Measurements from ENCODE around the gene CDH22. TPM values are rescaled to one million over a fixed set of nuclear protein-coding genes. Genes with fewer than 3 reads are reported as not detected.

Gene CDH22
- polyA plus RNA-seq, 1 donor: 0.37 TPM

- Histone ChIP-seq H3K4me1 (ENCODE audit: control insufficient read depth, insufficient read depth, low read length) (no peaks in the 10 kb centered on the region), H3K9me3 (ENCODE audit: control insufficient read depth, low read depth, low read length) (peaks cover 4% of the 10 kb centered on the region), H3K27me3 (ENCODE audit: control insufficient read depth, insufficient read depth, low read length) (peaks cover 89% of the 10 kb centered on the region), H3K4me3 (ENCODE audit: low read length) (no peak overlapping the region), H3K27ac (ENCODE audit: low read length) (no peak overlapping the region), H3K36me3 (ENCODE audit: control insufficient read depth, insufficient read depth, low read length) (no peaks in the 10 kb centered on the region)
- 24% methylated on average over 4 of the region's 10 CpGs for WGBS (ENCODE audit: insufficient coverage, low lambda C conversion rate)
- no peak for DNase-seq
Observed at GRCh38 chr20:46306743-46307138, 1.6 kb downstream of the CDH22 start.

DNA sequence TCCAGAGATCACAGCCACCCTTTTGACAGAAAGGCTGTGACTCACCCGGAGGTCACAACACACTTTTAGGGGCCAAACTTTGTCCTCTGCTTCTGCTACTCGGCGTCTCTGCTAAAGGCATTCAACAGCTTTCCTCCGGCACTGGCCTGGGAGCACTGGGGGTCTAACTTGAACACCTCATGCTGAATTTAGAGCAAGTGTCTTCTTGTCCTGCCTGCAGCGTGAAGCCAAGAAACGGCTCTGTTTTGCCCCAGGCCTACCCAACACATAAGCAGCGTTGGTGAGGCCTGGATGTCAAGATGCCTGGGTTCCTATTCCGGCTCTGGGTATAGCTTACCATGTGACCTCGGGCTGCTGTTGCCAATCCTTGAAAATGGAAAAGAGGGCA is 2.3 kb downstream of the CDH22 start:
- no peak overlapping the region for H3K4me3 ChIP-seq (ENCODE audit: low read length)
- H3K36me3 ChIP-seq (ENCODE audit: control insufficient read depth, insufficient read depth, low read length): no peaks in the 10 kb centered on the region
- H3K4me1 ChIP-seq (ENCODE audit: control insufficient read depth, insufficient read depth, low read length): no peaks in the 10 kb centered on the region
- H3K27me3 ChIP-seq (ENCODE audit: control insufficient read depth, insufficient read depth, low read length): peaks cover 81% of the 10 kb centered on the region
- H3K9me3 ChIP-seq (ENCODE audit: control insufficient read depth, low read depth, low read length): peaks cover 4% of the 10 kb centered on the region
- no peak overlapping the region for H3K27ac ChIP-seq (ENCODE audit: low read length)
- no CpG with 5 or more reads among the region's 9 CpGs for WGBS (ENCODE audit: insufficient coverage, low lambda C conversion rate)
- DNase-seq: no peak

DNA sequence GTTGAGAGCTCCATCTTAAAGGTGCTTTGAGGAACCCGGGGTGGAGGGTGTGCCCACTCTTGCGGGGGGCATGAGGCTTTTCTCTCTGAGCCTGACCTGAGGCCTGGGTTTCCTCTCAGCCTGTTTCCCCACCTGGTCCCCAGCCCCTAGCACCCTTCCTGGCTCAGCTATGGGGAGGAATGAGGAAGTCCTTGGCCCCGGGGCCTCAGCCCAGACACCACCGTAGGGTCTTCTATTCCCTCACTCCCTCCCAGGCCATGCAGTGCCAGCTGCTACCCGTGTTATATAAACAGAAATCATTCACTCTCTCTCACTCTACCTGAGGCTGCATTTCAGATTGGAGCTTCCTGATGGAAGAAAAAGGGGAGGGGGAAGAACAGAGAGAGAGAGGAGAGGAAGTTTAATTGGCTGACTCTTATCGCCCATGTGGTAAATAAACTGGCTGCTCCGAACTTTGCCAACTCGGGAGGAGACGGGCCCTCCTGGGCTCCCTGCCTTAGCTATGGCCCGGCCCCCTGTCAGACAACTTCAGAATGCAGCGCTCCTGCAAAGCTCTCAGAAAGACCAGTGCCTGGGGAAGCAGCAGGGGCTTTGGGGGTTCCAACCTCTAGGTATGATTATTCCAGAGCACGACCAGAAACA is 2.8 kb downstream of the CDH22 start:
- H3K36me3 ChIP-seq (ENCODE audit: control insufficient read depth, insufficient read depth, low read length): no peaks in the 10 kb centered on the region
- H3K27me3 ChIP-seq (ENCODE audit: control insufficient read depth, insufficient read depth, low read length): peaks cover 76% of the 10 kb centered on the region
- H3K4me3 ChIP-seq (ENCODE audit: low read length): no peak overlapping the region
- no peak overlapping the region for H3K27ac ChIP-seq (ENCODE audit: low read length)
- no peaks in the 10 kb centered on the region for H3K4me1 ChIP-seq (ENCODE audit: control insufficient read depth, insufficient read depth, low read length)
- DNase-seq: no peak
- H3K9me3 ChIP-seq (ENCODE audit: control insufficient read depth, low read depth, low read length): peaks cover 4% of the 10 kb centered on the region
- no CpG with 5 or more reads among the region's 12 CpGs for WGBS (ENCODE audit: insufficient coverage, low lambda C conversion rate)

- Histone ChIP-seq H3K36me3 (ENCODE audit: control insufficient read depth, insufficient read depth, low read length) (no peaks in the 10 kb centered on the region), H3K27ac (ENCODE audit: low read length) (no peak overlapping the region), H3K9me3 (ENCODE audit: control insufficient read depth, low read depth, low read length) (peaks cover 4% of the 10 kb centered on the region), H3K27me3 (ENCODE audit: control insufficient read depth, insufficient read depth, low read length) (peaks cover 70% of the 10 kb centered on the region), H3K4me3 (ENCODE audit: low read length) (no peak overlapping the region), H3K4me1 (ENCODE audit: control insufficient read depth, insufficient read depth, low read length) (no peaks in the 10 kb centered on the region)
- WGBS (ENCODE audit: insufficient coverage, low lambda C conversion rate): no CpG with 5 or more reads among the region's 3 CpGs
- DNase-seq: no peak
Observed at GRCh38 chr20:46304852-46305251, 3.4 kb downstream of the CDH22 start.

- no peak overlapping the region for H3K4me3 ChIP-seq (ENCODE audit: low read length)
- peaks cover 4% of the 10 kb centered on the region for H3K9me3 ChIP-seq (ENCODE audit: control insufficient read depth, low read depth, low read length)
- no peak for DNase-seq
- peaks cover 65% of the 10 kb centered on the region for H3K27me3 ChIP-seq (ENCODE audit: control insufficient read depth, insufficient read depth, low read length)
- no peaks in the 10 kb centered on the region for H3K36me3 ChIP-seq (ENCODE audit: control insufficient read depth, insufficient read depth, low read length)
- no peak overlapping the region for H3K27ac ChIP-seq (ENCODE audit: low read length)
- no peaks in the 10 kb centered on the region for H3K4me1 ChIP-seq (ENCODE audit: control insufficient read depth, insufficient read depth, low read length)
- WGBS (ENCODE audit: insufficient coverage, low lambda C conversion rate): 17% methylated on average over 1 of the region's 4 CpGs
Observed at GRCh38 chr20:46304361-46304760, 3.9 kb downstream of the CDH22 start.

- H3K9me3 ChIP-seq (ENCODE audit: control insufficient read depth, low read depth, low read length): peaks cover 4% of the 10 kb centered on the region
- H3K27me3 ChIP-seq (ENCODE audit: control insufficient read depth, insufficient read depth, low read length): peaks cover 57% of the 10 kb centered on the region
- H3K36me3 ChIP-seq (ENCODE audit: control insufficient read depth, insufficient read depth, low read length): no peaks in the 10 kb centered on the region
- H3K27ac ChIP-seq (ENCODE audit: low read length): no peak overlapping the region
- H3K4me3 ChIP-seq (ENCODE audit: low read length): no peak overlapping the region
- no CpG with 5 or more reads among the region's 11 CpGs for WGBS (ENCODE audit: insufficient coverage, low lambda C conversion rate)
- no peak for DNase-seq
- no peaks in the 10 kb centered on the region for H3K4me1 ChIP-seq (ENCODE audit: control insufficient read depth, insufficient read depth, low read length)
Observed at GRCh38 chr20:46303176-46303956, 4.9 kb downstream of the CDH22 start.

GRCh38 chr20:46302106-46302505 is 6.2 kb downstream of the CDH22 start:
- Histone ChIP-seq H3K4me1 (ENCODE audit: control insufficient read depth, insufficient read depth, low read length) (no peaks in the 10 kb centered on the region), H3K36me3 (ENCODE audit: control insufficient read depth, insufficient read depth, low read length) (no peaks in the 10 kb centered on the region), H3K27me3 (ENCODE audit: control insufficient read depth, insufficient read depth, low read length) (peaks cover 54% of the 10 kb centered on the region), H3K27ac (ENCODE audit: low read length) (no peak overlapping the region), H3K4me3 (ENCODE audit: low read length) (no peak overlapping the region), H3K9me3 (ENCODE audit: control insufficient read depth, low read depth, low read length) (peaks cover under 1% of the 10 kb centered on the region)
- WGBS (ENCODE audit: insufficient coverage, low lambda C conversion rate): no CpG with 5 or more reads among the region's 5 CpGs
- no peak for DNase-seq

- no CpG with 5 or more reads among the region's 12 CpGs for WGBS (ENCODE audit: insufficient coverage, low lambda C conversion rate)
- no peaks in the 10 kb centered on the region for H3K9me3 ChIP-seq (ENCODE audit: control insufficient read depth, low read depth, low read length)
- no peak overlapping the region for H3K27ac ChIP-seq (ENCODE audit: low read length)
- no peaks in the 10 kb centered on the region for H3K4me1 ChIP-seq (ENCODE audit: control insufficient read depth, insufficient read depth, low read length)
- peaks cover 41% of the 10 kb centered on the region for H3K27me3 ChIP-seq (ENCODE audit: control insufficient read depth, insufficient read depth, low read length)
- no peak overlapping the region for H3K4me3 ChIP-seq (ENCODE audit: low read length)
- no peak for DNase-seq
- no peaks in the 10 kb centered on the region for H3K36me3 ChIP-seq (ENCODE audit: control insufficient read depth, insufficient read depth, low read length)
Observed at GRCh38 chr20:46300281-46300680, 8.0 kb downstream of the CDH22 start.

DNA sequence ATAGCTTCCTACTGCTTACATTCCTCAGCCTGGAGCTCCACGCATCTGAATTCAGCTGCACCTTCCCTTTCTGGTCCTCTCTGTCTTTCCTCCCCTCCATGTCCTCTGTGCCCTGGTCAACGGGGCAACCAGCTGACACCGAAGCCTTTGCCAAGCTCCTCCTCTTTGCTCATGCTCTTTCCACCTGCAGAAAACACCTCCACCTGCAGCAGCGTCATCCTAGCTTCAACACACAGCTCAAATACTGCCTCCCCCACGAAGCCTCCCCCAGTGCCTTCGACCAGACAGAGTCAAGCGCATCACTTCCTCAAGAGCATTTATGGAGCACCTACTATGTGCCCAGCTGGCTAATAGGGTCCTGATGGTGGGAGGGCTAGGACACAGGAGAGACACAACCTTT is 9.2 kb downstream of the CDH22 start:
- Histone ChIP-seq H3K36me3 (ENCODE audit: control insufficient read depth, insufficient read depth, low read length) (no peaks in the 10 kb centered on the region), H3K9me3 (ENCODE audit: control insufficient read depth, low read depth, low read length) (no peaks in the 10 kb centered on the region), H3K27me3 (ENCODE audit: control insufficient read depth, insufficient read depth, low read length) (peaks cover 36% of the 10 kb centered on the region), H3K4me1 (ENCODE audit: control insufficient read depth, insufficient read depth, low read length) (no peaks in the 10 kb centered on the region), H3K4me3 (ENCODE audit: low read length) (no peak overlapping the region), H3K27ac (ENCODE audit: low read length) (no peak overlapping the region)
- DNase-seq: no peak
- WGBS (ENCODE audit: insufficient coverage, low lambda C conversion rate): no CpG with 5 or more reads among the region's 7 CpGs

DNA sequence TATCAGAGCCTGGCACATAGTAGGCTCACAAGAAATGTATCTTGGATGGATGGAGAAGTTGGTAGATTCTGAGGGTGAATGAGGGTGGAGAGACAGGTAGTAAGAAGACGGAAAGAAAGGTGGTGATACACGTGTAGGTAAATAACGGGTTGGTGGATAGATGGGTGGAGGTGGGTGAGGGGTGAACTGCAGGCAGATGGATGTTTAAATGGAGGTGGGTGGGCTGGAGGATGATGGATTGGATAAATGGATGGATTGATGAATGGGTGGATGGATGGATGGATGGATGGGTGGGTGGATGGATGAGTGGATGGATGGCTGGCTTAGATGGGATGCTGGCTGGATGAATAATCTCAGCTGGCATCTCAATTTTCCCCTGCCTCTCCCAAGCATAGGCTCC is 9.9 kb downstream of the CDH22 start:
- Histone ChIP-seq H3K4me3 (ENCODE audit: low read length) (no peak overlapping the region), H3K27me3 (ENCODE audit: control insufficient read depth, insufficient read depth, low read length) (peaks cover 31% of the 10 kb centered on the region), H3K27ac (ENCODE audit: low read length) (no peak overlapping the region), H3K9me3 (ENCODE audit: control insufficient read depth, low read depth, low read length) (no peaks in the 10 kb centered on the region), H3K36me3 (ENCODE audit: control insufficient read depth, insufficient read depth, low read length) (no peaks in the 10 kb centered on the region), H3K4me1 (ENCODE audit: control insufficient read depth, insufficient read depth, low read length) (no peaks in the 10 kb centered on the region)
- DNase-seq: no peak
- 70% methylated on average over 3 of the region's 3 CpGs for WGBS (ENCODE audit: insufficient coverage, low lambda C conversion rate)
